ENCODE measurements around the gene AFAP1L2.

Gene AFAP1L2

GRCh38 chr10:114367351-114368056 lies 36.8 kb downstream of the AFAP1L2 start:
- H3K4me3 ChIP-seq (ENCODE audit: low read length) = no peak overlapping the region
- TF ChIP-seq EZH2phosphoT487 (IDR thresholded peaks at IDR 0.05; ENCODE audit: borderline replicate concordance, low read length) (no peak), CTCF (IDR thresholded peaks at IDR 0.05; ENCODE audit: low read depth, low read length, poor library complexity, severe bottlenecking) (no peak)
- no peaks in the 10 kb centered on the region for H4K20me1 ChIP-seq (ENCODE audit: control insufficient read depth, insufficient read depth, low read depth, low read length)
- H3K9me3 ChIP-seq (ENCODE audit: control insufficient read depth, insufficient read depth, low read length) = no peaks in the 10 kb centered on the region
- no peak overlapping the region for H3K4me2 ChIP-seq (ENCODE audit: low read length)
- no peaks in the 10 kb centered on the region for H3K9me2 ChIP-seq (replicated peaks; ENCODE audit: control insufficient read depth, low read length)
- H3K4me1 ChIP-seq (ENCODE audit: control insufficient read depth, low read length) = no peaks in the 10 kb centered on the region
- H3K36me3 ChIP-seq (ENCODE audit: control insufficient read depth, low read length) = no peaks in the 10 kb centered on the region
- no peaks in the 10 kb centered on the region for H3K79me2 ChIP-seq (ENCODE audit: control insufficient read depth, low read length)
- H3K27ac ChIP-seq (ENCODE audit: low read depth, low read length) = no peak overlapping the region
- H3F3A ChIP-seq (ENCODE audit: control insufficient read depth, insufficient read depth) = no peaks in the 10 kb centered on the region
- H3K27me3 ChIP-seq (ENCODE audit: control insufficient read depth, low read length) = no peaks in the 10 kb centered on the region

- H3K9me2 ChIP-seq (replicated peaks; ENCODE audit: control insufficient read depth, low read length) = no peaks in the 10 kb centered on the region
- H3K4me2 ChIP-seq (ENCODE audit: low read length) = no peak overlapping the region
- H4K20me1 ChIP-seq (ENCODE audit: control insufficient read depth, insufficient read depth, low read depth, low read length) = no peaks in the 10 kb centered on the region
- H3K9me3 ChIP-seq (ENCODE audit: control insufficient read depth, insufficient read depth, low read length) = no peaks in the 10 kb centered on the region
- TF ChIP-seq CTCF (IDR thresholded peaks at IDR 0.05; ENCODE audit: low read depth, low read length, poor library complexity, severe bottlenecking) (no peak), EZH2phosphoT487 (IDR thresholded peaks at IDR 0.05; ENCODE audit: borderline replicate concordance, low read length) (no peak)
- no peaks in the 10 kb centered on the region for H3K36me3 ChIP-seq (ENCODE audit: control insufficient read depth, low read length)
- H3K27me3 ChIP-seq (ENCODE audit: control insufficient read depth, low read length) = no peaks in the 10 kb centered on the region
- no peaks in the 10 kb centered on the region for H3F3A ChIP-seq (ENCODE audit: control insufficient read depth, insufficient read depth)
- H3K79me2 ChIP-seq (ENCODE audit: control insufficient read depth, low read length) = no peaks in the 10 kb centered on the region
- H3K27ac ChIP-seq (ENCODE audit: low read depth, low read length) = no peak overlapping the region
- H3K4me1 ChIP-seq (ENCODE audit: control insufficient read depth, low read length) = no peaks in the 10 kb centered on the region
- H3K4me3 ChIP-seq (ENCODE audit: low read length) = no peak overlapping the region
Measured at GRCh38 chr10:114364726-114365125, 39.6 kb downstream of the AFAP1L2 start.

- H3K36me3 ChIP-seq (ENCODE audit: control insufficient read depth, low read length) = no peaks in the 10 kb centered on the region
- no peak overlapping the region for H3K4me2 ChIP-seq (ENCODE audit: low read length)
- no peaks in the 10 kb centered on the region for H3F3A ChIP-seq (ENCODE audit: control insufficient read depth, insufficient read depth)
- H3K9me2 ChIP-seq (replicated peaks; ENCODE audit: control insufficient read depth, low read length) = no peaks in the 10 kb centered on the region
- H3K27ac ChIP-seq (ENCODE audit: low read depth, low read length) = no peak overlapping the region
- H3K9me3 ChIP-seq (ENCODE audit: control insufficient read depth, insufficient read depth, low read length) = no peaks in the 10 kb centered on the region
- no peak overlapping the region for H3K4me3 ChIP-seq (ENCODE audit: low read length)
- no peaks in the 10 kb centered on the region for H3K27me3 ChIP-seq (ENCODE audit: control insufficient read depth, low read length)
- H3K79me2 ChIP-seq (ENCODE audit: control insufficient read depth, low read length) = no peaks in the 10 kb centered on the region
- TF ChIP-seq CTCF (IDR thresholded peaks at IDR 0.05; ENCODE audit: low read depth, low read length, poor library complexity, severe bottlenecking) (no peak), EZH2phosphoT487 (IDR thresholded peaks at IDR 0.05; ENCODE audit: borderline replicate concordance, low read length) (no peak)
- no peaks in the 10 kb centered on the region for H3K4me1 ChIP-seq (ENCODE audit: control insufficient read depth, low read length)
- no peaks in the 10 kb centered on the region for H4K20me1 ChIP-seq (ENCODE audit: control insufficient read depth, insufficient read depth, low read depth, low read length)
Measured at GRCh38 chr10:114363745-114364454, 40.4 kb downstream of the AFAP1L2 start.
